Loucy (cell line): ENCODE data around the gene TMEM256.

Experiments used
- H2AFZ ChIP-seq: fragments of 200-600 bp; sonication (generic); 2 replicates; pipeline ENCODE4 v1.6.0; 2016; ENCODE audit warnings: antibody characterized with exemption, mild to moderate bottlenecking, low read length, moderate library complexity
- H3F3A ChIP-seq: fragments of 200-600 bp; 2 replicates; pipeline ENCODE4 v1.6.0; 2016; ENCODE audit warnings: antibody characterized with exemption, low read depth, mild to moderate bottlenecking
- H3K27me3 ChIP-seq: fragments of 200-600 bp; sonication (generic); 2 replicates; pipeline ENCODE4 v1.6.1; 2014; ENCODE audit warnings: low read length, mild to moderate bottlenecking; ENCODE audit not compliant: insufficient read depth, poor library complexity, severe bottlenecking
- H3K36me3 ChIP-seq: fragments of 200-600 bp; sonication (generic); 2 replicates; pipeline ENCODE4 v1.6.1; 2016; ENCODE audit warnings: low read length; ENCODE audit not compliant: insufficient read depth
- H3K4me1 ChIP-seq: fragments of 200-600 bp; sonication (generic); 2 replicates; pipeline ENCODE4 v1.5.1; 2014; ENCODE audit warnings: low read length, mild to moderate bottlenecking; ENCODE audit not compliant: insufficient read depth, poor library complexity, severe bottlenecking
- H3K4me2 ChIP-seq: fragments of 200-600 bp; sonication (generic); 2 replicates; pipeline ENCODE4 v1.6.0; 2014; ENCODE audit warnings: antibody characterized with exemption, low read length, low read depth, mild to moderate bottlenecking; ENCODE audit not compliant: poor library complexity, severe bottlenecking
- H3K4me3 ChIP-seq: fragments of 200-600 bp; sonication (generic); 2 replicates; pipeline ENCODE4 v1.5.1; 2014; ENCODE audit warnings: low read length, mild to moderate bottlenecking, mixed read lengths; ENCODE audit not compliant: poor library complexity, severe bottlenecking
- H3K79me2 ChIP-seq: fragments of 200-600 bp; sonication (generic); 2 replicates; pipeline ENCODE4 v1.6.1; 2014; ENCODE audit warnings: low read length; ENCODE audit not compliant: insufficient read depth
- H3K9ac ChIP-seq: fragments of 200-600 bp; sonication (generic); 2 replicates; pipeline ENCODE4 v1.6.0; 2014; ENCODE audit warnings: mild to moderate bottlenecking, low read depth, low read length, moderate library complexity; ENCODE audit not compliant: poor library complexity, severe bottlenecking
- H3K9me2 ChIP-seq: fragments of 200-600 bp; sonication (generic); replicated peaks from 2 replicates; pipeline ENCODE4 v1.6.1; 2016; ENCODE audit warnings: low read depth, low read length, mixed read lengths
- H3K9me3 ChIP-seq: fragments of 200-600 bp; sonication (generic); 2 replicates; pipeline ENCODE4 v1.6.1; 2014; ENCODE audit warnings: mild to moderate bottlenecking, antibody characterized with exemption, low read length, low read depth; ENCODE audit not compliant: insufficient read depth
- H4K20me1 ChIP-seq: fragments of 200-600 bp; sonication (generic); 2 replicates; pipeline ENCODE4 v1.6.0; 2014; ENCODE audit warnings: antibody characterized with exemption, low read length, mild to moderate bottlenecking; ENCODE audit not compliant: insufficient read depth, poor library complexity, severe bottlenecking
- CTCF ChIP-seq: fragments of 200-600 bp; sonication (generic); conservative IDR thresholded peaks from 2 replicates; pipeline ENCODE4 v1.5.1; 2014; ENCODE audit warnings: mild to moderate bottlenecking, antibody characterized with exemption, low read length
- EZH2phosphoT487 ChIP-seq: fragments of 200-600 bp; IDR thresholded peaks from 2 replicates; pipeline ENCODE4 v1.6.1; 2018; ENCODE audit warnings: antibody characterized with exemption, mild to moderate bottlenecking, moderate library complexity, borderline replicate concordance

The TMEM256 gene

GRCh38 chr17:7403977-7404736 is at the start of gene TMEM256:
Gene TMEM256 (minus strand): TSS chr17:7404097. CDS start chr17:7404084, 13 bp downstream.
- Histone ChIP-seq H3K9me3 (no peaks in the 10 kb centered on the region), H3K79me2 (peaks cover 6% of the 10 kb centered on the region), H3K9me2 (no peaks in the 10 kb centered on the region), H4K20me1 (peaks cover 3% of the 10 kb centered on the region), H3K4me3 (peak within 1 kb of the TSS; percentile 76), H3K27me3 (no peaks in the 10 kb centered on the region), H3F3A (no peaks in the 10 kb centered on the region), H3K36me3 (no peaks in the 10 kb centered on the region), H2AFZ (peak within 1 kb of the TSS; percentile 93), H3K4me1 (peaks cover 20% of the 10 kb centered on the region), H3K9ac (peak within 1 kb of the TSS; percentile 80), H3K4me2 (peak within 1 kb of the TSS; percentile 86)
- TF ChIP-seq CTCF = no peak
- TF ChIP-seq EZH2phosphoT487 = no peak

DNA sequence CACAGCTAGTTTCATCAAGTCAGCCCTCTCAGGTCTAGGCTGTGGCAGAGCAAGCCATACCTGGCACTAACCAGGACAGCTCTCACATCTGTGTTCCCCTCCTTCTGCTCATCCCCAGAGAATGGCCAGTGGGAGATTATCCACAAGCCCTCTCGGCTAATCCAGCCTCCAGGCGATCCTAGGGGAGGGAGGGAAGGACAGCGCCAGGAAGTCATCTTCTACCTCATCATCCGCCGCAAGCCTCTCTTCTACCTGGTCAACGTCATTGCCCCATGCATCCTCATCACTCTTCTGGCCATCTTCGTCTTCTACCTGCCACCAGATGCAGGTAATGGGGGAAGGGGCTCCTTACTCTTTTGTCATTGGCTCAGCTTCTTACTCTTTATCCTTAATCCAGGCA is 44.6 kb upstream of the TMEM256 start:
- TF ChIP-seq CTCF (no peak), EZH2phosphoT487 (no peak)
- Histone ChIP-seq H3K4me2 (no peak overlapping the region), H3K9me3 (no peaks in the 10 kb centered on the region)

GRCh38 chr17:7445619-7445968 is 41.7 kb upstream of the TMEM256 start:
- H3K27me3 ChIP-seq = no peaks in the 10 kb centered on the region
- peak overlapping the region; percentile 73 for H3K4me3 ChIP-seq
- no peaks in the 10 kb centered on the region for H3K79me2 ChIP-seq
- peaks cover 8% of the 10 kb centered on the region for H3K4me1 ChIP-seq
- H3K4me2 ChIP-seq = peak overlapping the region; percentile 69
- peak overlapping the region; percentile 86 for H2AFZ ChIP-seq
- no peaks in the 10 kb centered on the region for H4K20me1 ChIP-seq
- TF ChIP-seq CTCF = no peak
- TF ChIP-seq EZH2phosphoT487 = no peak
- no peaks in the 10 kb centered on the region for H3K36me3 ChIP-seq
- H3K9ac ChIP-seq = peak overlapping the region; percentile 60
- no peaks in the 10 kb centered on the region for H3K9me2 ChIP-seq
- no peaks in the 10 kb centered on the region for H3F3A ChIP-seq
- no peaks in the 10 kb centered on the region for H3K9me3 ChIP-seq

More for the DNA sequence above, 44.6 kb upstream of the TMEM256 start:
- no peak overlapping the region for H2AFZ ChIP-seq
- no peaks in the 10 kb centered on the region for H3K36me3 ChIP-seq
- H3F3A ChIP-seq = no peaks in the 10 kb centered on the region
- no peaks in the 10 kb centered on the region for H3K79me2 ChIP-seq
- no peaks in the 10 kb centered on the region for H3K27me3 ChIP-seq
- H3K9ac ChIP-seq = no peak overlapping the region
- peaks cover 8% of the 10 kb centered on the region for H3K4me1 ChIP-seq
- no peaks in the 10 kb centered on the region for H4K20me1 ChIP-seq
- H3K4me3 ChIP-seq = no peak overlapping the region
- H3K9me2 ChIP-seq = no peaks in the 10 kb centered on the region
